Hematopoietic multipotent progenitor cell (in vitro differentiated cells): ENCODE results near the gene RAP1B. TPM values are rescaled to one million over a fixed set of nuclear protein-coding genes. Genes with fewer than 3 reads are reported as not detected.

Source experiments
- DNase-seq, 3 donors: peaks; one replicate each; pipeline ENCODE4 v3.0.0-alpha.2; 2011 to 2015; ENCODE audit warnings: low read depth in 2 of 3, low spot score in 2 of 3
- total RNA-seq: library from RNA; depleted of rRNA; stranded (reverse); fragments of >200 nt; gene quantifications from one replicate; pipeline ENCODE4 v1.2.3, GENCODE V29; 2012

Gene RAP1B
- total RNA-seq, 1 donor, result 125 TPM

GRCh38 chr12:68611094-68611805 is 551 bp downstream of the RAP1B start:
- DNase-seq, result peak in 2 of 3 donors; percentile 42 to 60

DNA sequence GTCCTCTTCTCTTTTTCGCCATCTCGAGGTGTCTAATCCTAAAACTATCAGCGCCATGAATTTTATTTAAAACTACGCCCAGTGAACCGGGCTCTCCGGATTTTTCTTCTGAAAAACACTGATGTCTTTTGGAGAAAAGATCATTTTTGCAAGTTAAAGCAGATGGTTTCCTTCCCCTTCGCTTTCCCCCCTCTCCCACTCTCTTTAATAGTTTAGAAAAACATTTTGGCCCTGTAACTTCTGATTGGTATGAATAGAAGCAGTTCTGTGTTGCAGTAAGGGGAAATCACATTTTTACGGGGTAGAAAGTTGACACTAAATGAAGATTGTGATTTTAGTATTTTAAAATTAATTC is 1.1 kb downstream of the RAP1B start:
- no peak for DNase-seq

- no peak for DNase-seq
Observed at GRCh38 chr12:68612202-68612601, 1.5 kb downstream of the RAP1B start.

- DNase-seq, result no peak
Observed at GRCh38 chr12:68612697-68613096, 2.0 kb downstream of the RAP1B start.

- DNase-seq, result no peak
Observed at GRCh38 chr12:68613209-68613904, 2.7 kb downstream of the RAP1B start.

DNA sequence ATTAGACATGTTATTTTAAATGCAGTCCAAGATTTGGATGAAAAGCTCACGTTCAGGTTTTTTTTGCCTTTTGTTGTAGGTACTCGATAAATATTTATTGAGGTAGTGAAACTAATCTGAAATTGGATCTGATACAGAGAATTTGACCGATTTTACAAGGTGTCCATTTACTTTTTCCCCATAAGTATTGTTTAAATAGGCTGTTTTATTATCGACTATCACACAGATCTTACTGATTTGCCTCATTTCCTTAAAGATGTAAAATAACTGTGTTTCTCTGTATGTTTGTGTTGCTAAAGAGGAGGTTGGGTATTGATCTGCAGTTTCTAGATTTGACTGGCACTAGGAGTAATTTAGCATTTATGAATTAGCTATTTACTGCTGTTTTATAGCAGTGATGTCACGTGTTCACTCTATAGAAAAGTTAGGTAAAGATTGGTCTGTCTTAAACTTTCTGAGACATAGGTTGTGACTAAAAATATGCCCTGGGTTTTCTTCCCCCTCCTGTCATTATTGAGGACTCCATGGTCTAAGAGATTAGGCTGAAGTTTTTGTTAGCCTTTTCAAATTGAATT is 3.5 kb downstream of the RAP1B start:
- no peak for DNase-seq

- no peak for DNase-seq
Observed at GRCh38 chr12:68614769-68615168, 4.1 kb downstream of the RAP1B start.

- DNase-seq, result no peak
Observed at GRCh38 chr12:68617160-68617926, 6.6 kb downstream of the RAP1B start.

- no peak for DNase-seq
Observed at GRCh38 chr12:68619541-68619940, 8.8 kb downstream of the RAP1B start.

GRCh38 chr12:68620519-68621471 is 10.1 kb downstream of the RAP1B start:
- DNase-seq, result no peak

GRCh38 chr12:68621472-68622081 is 10.9 kb downstream of the RAP1B start:
- no peak for DNase-seq

- no peak for DNase-seq
Observed at GRCh38 chr12:68622250-68622649, 11.6 kb downstream of the RAP1B start.

DNA sequence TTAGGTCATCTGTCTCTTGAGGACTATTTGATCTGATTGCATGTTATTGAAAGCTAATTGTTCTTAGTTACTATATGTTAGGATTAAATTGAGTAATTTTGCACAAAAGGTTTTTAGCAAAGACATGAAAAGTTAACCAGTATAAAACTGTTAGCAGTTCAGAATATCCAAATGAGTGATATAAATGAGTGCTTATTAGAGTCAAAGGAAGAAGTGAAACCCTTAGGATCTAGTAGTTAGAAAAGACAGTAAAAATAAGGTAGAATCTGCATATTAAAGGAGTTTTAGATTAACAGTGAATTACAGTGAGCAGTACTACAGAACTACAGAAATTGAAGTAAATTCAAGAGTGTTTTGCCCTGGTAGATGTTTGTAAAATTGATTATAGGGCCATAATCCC is 12.4 kb downstream of the RAP1B start:
- DNase-seq, result no peak

DNA sequence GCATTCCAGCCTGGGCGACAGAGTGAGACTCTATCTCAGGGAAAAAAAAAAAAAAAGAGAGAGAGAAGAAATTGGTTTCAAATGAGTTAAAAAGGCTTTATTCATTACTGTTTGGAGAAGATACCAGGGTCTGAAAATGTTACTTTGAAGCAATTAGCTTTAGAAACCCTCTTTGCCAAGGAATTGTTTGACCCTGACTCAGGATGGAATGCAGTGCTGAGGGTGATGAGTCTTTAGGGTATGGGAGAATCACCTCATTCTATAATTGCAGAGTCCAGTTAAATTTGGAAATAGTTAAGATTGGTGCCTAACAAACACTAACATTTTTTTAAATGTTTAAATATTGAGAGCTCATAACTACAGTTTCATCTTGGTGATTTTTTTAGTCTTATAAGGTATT is 13.3 kb downstream of the RAP1B start:
- no peak for DNase-seq

GRCh38 chr12:68624933-68625332 is 14.2 kb downstream of the RAP1B start:
- DNase-seq, result no peak

DNA sequence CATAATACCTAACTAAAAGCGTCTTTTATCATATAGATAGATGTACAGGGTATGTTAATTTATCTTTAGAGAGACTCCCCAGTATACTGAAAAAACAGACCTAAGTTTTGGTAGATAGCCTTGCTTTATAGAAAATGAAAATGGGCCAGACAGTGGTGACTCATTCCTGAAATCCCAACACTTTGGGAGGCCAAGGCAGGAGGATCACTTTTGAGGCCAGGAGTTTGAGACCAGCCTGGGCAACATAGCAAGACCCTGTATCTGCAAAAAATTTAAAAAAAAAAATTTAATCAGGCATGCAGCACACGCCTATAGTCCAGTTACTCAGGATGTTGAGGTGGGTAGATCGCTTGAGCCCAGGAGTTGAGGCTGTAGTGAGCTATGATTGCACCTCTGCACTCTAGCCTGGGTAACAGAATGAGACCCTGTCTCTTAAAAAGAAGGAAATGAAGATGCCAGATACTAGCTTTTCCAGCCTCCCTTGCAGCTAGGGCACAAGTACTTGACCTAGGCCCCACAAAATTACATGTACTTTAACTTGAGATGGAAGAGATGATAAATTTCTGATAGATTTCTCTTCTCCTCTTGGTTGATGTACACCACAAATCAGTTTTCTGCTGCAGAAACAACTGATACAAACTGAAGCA is 17.1 kb downstream of the RAP1B start:
- DNase-seq, result no peak

DNA sequence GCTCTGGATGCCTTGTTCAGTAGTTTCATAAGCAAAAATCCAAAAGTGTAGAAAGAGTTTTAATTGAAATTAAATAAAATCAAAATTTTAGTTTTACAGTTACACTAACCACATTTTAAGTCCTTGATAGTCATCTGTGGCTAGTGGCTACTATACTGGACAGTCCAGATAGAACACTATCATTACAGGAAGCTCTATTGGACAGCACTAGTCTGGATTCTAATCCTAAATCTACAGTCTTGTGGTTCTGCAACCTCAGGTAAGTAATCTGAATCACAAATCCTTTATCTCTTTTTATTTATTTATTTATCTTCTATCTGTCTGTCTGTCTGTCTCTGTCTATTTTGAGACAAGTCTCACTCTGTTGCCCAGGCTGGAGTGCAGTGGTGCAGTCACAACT is 18.0 kb downstream of the RAP1B start:
- DNase-seq, result no peak

DNA sequence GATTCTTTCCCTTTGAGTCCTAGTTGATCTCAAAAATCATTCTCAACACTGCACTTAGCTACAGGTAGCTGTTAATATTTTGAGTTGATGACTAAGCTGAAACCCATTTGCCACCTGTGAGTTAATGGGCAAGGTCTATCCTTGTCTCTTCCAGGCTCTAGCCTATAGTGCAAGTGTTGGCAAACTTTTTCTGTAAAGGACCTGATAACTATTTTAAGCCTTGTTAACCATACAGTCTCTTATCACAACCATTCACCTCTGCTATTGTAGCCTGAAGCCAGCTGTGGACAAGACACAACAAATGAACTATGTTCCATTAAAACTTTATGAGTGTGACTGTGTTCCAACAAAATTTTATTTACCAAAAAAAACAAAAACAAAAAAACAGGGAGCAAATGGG is 19.4 kb downstream of the RAP1B start:
- no peak for DNase-seq

DNA sequence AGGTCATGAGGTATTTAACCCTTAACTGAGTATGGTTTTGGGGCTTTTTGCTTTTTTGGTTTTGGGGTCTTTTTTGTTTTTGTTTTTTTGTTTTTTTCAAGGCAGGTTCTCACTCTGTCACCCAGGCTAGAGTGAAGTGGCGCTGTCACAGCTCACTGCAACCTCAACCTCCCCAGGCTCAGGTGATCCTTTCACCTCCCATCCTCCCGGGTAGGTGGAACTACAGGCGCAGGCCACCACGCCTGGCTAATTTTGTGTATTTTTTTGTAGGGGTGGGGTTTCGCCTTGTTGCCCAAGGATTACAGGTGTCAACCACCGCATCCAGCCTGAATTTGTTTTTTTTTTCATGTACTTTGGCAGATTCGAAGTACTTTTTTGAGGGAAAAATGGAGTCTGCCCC is 19.9 kb downstream of the RAP1B start:
- no peak for DNase-seq
